GM21786 (cell line): Measurements from ENCODE around the gene FARP1.

ENCODE experiments used
- ATAC-seq: cut with Tn5 transposase; IDR thresholded peaks from one replicate; pipeline ENCODE4 v1.9.1; 2021; ENCODE audit not compliant: unreplicated experiment

Gene FARP1

DNA sequence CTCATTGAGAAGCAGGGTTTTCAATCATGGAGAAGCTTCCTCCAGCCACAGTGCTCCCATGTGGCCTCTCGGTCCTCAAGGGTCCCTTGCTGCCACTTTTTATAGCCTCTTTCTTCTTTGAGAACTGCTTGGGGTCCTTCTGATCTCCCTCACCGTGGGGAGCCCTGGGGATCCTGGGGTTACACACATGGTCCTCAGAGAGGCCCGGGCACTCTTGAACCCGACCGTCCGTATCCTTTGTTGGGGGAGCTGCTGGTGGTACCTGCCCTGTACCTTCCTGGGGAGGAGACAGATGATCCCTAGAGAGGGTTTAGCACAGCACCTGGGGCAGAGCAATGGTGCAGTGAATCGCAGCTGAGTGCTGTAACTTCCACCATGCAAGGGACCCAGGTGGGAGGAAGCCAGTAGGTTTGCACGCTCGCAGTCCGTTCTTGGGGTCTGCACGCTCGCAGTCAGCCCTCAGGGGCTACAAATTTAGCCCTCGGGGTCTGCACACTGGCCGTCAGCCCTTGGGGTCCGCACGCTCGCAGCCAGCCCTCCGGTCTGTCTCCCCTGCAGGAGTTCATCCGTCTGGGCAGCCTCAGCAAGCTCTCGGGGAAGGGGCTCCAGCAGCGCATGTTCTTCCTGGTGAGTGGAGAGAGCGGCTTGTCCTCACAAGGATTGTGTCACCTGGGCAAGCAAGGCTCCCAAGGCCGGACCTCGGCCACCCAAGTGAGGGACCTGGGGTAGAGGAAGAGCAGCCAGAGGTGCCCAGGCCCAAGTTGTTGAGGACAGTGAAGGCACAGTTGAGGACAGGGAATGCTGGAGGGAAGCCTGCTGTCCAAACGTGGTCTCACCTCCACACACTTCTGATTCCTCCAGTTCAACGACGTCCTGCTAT is 295.6 kb downstream of the FARP1 start:
- ATAC-seq = no peak

DNA sequence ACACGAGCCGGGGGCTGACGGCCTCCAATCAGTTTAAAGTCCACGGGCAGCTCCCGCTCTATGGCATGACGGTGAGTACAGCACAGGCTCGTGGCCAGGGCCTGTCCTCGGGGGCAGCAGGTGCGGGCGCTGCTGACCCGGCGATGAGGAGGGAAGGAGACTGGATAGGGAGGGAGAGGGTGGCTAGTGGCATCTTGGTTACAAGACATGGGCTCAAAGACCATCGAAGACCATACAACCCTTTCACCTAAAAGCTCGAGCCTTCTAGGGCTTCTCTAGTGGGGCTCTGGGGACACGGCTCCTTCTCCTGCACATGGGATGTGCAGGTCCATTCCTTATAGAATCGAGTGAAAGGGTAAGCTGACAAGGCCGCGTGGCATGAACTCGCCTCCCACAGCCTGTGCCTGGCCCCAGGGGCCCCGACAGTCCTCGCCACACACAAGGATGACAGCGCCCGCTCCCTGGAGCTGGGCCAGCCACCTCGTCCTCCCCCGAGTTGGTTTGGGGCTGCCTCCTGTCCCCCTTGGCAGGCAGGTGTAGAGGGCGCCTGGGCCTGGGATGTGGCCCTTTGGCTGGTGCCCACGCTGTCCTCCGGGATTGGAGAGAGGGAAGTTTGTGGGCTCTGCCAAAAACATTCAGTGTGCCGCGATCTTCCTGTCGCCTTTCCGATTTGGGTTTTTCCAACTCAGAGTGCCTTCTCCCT is 296.4 kb downstream of the FARP1 start:
- ATAC-seq = no peak

- no peak for ATAC-seq
These were observed 297.0 kb downstream of the FARP1 start for GRCh38 chr13:98439896-98440295.

- ATAC-seq = no peak
These were observed 297.6 kb downstream of the FARP1 start for GRCh38 chr13:98440390-98441055.

DNA sequence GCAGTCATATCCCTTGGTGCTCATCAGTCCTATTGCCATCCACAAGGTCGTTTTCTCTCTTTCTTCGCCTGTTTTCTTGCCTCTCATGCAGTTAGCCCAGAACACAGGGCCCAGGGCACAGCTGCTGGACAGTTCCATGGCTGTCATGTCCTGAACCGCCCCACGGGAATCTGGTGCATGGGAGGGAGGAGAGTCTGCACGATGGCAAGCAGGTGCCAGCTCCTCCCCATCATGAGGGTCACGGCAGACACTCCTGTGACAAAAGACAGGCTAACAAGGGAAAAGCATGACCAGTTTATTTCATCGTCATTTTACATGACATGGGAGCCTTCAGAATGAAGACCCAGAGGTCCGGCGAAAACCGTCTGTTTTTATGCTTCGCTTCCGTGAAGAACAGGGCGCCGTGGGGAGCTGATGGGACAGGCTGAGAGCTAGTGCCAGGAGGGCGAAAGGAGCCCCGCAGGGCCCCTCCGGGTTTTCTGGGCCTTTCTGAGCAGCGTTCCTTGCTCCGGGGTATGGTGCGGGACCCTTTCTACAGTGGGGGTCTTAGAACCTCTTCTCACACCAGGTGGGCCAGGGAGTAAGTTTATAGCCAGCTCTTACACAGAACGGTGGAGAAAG is 298.3 kb downstream of the FARP1 start:
- no peak for ATAC-seq

DNA sequence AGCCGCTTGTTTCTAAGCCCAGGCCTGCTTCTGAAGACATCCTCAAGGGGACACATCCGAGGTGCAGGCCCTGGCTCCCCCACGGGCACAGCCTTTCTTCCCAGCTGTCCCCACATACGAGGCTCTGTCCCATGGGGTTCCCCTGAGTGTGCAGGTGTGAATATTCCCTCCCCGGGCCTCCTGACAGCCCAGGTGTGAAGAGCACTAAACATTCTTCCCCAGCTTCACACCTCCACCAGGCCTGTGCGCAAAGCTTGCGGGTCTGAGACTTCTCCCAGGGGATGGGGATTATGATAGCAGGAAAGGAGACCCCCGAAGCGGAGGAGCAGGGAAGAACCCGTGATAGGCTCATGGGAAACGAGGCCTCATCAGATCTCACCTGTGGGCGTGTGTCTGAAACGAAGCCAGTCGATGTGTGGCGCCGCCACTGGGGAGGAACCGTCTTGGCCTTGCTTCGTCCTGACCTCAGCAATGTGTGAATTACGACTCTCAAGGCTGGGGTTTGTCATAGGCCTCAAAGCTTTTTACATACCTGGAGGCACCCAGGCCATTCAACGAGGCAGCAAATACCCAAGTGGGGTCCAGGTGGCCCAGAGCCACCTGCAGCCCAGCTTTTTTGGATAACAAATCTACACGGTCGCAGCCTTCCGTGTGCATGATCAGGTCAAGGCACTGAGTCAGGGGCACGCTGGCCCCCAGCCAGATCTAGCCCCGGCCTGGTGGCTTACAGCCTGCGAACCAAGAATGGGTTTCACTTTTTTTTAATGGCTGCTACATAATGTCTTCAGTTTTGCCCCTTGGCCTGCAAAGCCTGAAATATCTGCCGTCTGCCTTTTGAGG is 299.7 kb downstream of the FARP1 start:
- no peak for ATAC-seq

- ATAC-seq = no peak
These were observed 300.4 kb downstream of the FARP1 start for GRCh38 chr13:98443329-98443728.

DNA sequence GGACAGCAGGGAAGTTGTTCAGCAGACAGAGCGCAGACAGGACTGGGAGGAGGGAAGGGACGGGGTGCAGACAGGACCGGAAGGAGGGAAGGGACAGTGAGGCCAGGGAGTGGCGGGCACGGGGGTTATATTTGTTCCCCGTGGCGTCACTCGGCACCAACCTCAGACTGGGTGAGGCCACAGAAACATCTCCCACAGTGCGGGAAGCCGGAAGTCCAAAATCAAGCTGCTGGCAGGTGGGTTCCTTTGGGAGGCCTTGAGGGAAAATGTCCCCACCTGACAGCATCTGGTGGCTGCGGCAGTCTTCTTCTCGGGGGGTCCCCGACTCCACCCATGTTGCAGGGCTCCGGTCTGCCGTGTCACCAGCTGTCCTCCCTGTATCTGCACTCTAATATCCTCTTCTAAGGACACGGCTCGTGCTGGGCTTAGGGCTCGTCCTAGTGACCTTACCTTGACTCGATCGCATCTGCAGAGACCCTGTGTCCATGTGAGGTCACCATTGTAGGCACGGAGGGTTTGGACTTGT is 301.0 kb downstream of the FARP1 start:
- ATAC-seq = no peak

- no peak for ATAC-seq
These were observed 301.5 kb downstream of the FARP1 start for GRCh38 chr13:98444381-98444780.

GRCh38 chr13:98445340-98446233 is 302.7 kb downstream of the FARP1 start:
- peak; percentile 84 for ATAC-seq

DNA sequence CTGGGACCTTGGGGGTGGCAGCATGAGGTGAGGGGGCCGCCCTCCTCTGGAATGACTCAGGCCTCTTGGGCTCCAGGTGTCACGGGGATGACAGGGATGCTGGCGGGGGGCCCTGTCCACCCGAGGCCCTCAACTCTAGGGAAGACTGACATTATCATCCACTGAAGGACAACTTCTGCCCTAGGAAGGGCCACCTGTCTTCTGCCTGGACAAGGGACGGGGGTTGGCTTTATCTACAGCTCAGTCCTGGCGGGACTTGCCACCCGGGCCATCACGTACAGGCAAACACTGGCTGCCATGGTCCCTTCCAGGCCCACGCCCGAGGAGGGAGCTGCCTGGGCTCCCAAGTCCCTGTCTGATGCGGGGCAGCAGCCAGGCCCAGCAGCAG is 303.3 kb downstream of the FARP1 start:
- ATAC-seq = no peak

DNA sequence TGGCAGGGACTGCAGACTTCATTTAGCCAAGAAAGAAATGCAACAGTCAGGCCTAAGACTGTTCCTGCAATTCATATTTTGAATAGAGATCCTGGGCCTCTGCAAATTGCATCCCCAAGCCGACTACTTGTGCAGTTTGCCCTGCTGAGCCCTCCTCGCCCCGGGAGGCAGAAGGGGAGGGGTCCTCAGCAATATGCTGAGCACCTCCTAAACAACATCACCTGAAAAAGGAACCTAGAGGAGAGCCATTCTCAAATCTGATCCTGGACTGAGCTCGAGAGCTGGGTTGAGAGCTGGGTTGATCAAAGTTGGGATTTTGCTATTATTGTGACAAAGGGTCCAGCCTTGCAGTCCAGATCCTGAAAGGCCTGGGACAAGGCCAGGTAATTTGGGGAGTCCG is 304.2 kb downstream of the FARP1 start:
- no peak for ATAC-seq

DNA sequence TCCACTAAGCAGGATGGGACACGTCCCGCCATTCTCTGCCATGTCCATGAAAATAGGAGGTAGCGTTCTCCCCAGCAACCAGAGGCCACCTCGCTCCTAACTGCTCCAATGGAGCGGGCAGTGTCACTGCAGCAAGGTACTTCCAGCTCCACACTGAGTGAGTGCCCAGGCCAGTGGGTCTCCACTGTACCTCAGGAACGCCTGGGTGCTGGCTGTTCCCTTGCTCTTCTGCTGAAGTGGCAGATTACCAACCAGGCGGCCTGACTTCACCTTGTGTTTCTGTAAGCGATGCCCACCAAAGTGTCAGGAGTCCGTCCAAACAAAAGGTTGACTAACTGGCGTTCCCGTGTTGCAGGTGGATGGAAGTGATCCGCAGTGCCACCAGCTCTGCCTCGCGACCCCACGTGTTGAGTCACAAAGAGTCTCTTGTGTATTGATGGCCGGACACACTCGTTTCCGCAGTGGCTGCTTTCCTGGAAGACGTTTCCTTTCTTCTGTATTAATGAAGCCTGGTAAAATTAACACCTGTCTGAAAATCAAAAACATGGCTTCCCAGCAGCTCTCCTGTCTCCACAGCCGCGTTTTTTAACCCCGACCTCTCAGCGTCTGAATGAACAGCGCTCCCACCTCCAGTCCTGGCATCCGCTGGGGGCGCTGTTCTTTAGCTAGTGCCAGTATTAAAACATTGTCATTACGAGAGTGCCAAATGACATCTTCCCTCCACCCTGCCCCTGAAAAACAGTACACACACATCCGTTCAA is 305.2 kb downstream of the FARP1 start:
- no peak for ATAC-seq

GRCh38 chr13:98448642-98448928 is 305.7 kb downstream of the FARP1 start:
- ATAC-seq = no peak

GRCh38 chr13:98449273-98449672 is 306.4 kb downstream of the FARP1 start:
- ATAC-seq = no peak

GRCh38 chr13:98450026-98450425 is 307.1 kb downstream of the FARP1 start:
- ATAC-seq = no peak

DNA sequence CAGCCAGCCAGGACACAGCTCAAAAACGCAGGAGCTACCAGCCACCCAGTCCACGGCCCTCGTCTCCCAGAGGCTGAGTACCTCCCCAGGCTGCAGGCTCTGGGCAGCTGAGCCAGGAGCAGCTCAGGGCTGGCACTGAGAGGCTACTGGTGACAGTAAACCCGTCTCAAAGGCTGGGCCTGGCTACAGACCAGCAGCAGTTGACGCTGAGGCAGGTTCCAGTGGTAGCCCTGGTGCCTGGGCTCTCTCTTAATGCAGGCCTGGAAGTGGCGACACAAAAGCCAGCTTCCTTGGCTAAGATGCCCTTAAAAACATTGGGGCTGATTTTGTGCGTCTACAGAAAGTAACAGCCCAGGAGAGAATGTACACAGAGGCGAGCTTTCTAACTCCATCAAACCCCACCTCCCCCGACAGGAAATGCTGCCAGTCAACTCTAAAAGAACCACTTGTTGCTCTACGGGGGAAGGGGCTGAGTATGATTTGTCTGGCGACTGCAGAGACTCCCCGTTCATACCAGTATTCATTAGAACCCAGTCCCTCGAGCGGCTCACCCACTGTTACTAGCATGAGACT is 307.7 kb downstream of the FARP1 start:
- ATAC-seq = no peak

GRCh38 chr13:98451676-98452470 is 309.0 kb downstream of the FARP1 start:
- ATAC-seq = no peak
